C1 segment of cervical spinal cord (tissue), 14 donors: ENCODE measurements around the gene KCNN3.

ENCODE experiments used
- DNase-seq, 14 donors: peaks; one replicate each; lab custom pipeline; 2025; lab: John Stamatoyannopoulos, UW

KCNN3 gene

GRCh38 chr1:154772606-154773506 lies 97.2 kb downstream of the KCNN3 start:
- DNase-seq, result no peak

GRCh38 chr1:154772056-154772455 lies 98.0 kb downstream of the KCNN3 start:
- DNase-seq, result no peak

- no peak for DNase-seq
Measured at GRCh38 chr1:154770897-154771594, 99.0 kb downstream of the KCNN3 start.

GRCh38 chr1:154769193-154769895 lies 100.7 kb downstream of the KCNN3 start:
- DNase-seq, result no peak

GRCh38 chr1:154768456-154769125 lies 101.5 kb downstream of the KCNN3 start:
- DNase-seq, result no peak

- peak in 9 of 14 donors; percentile 25 to 78 (median 64) for DNase-seq
Measured at GRCh38 chr1:154767315-154768240, 102.5 kb downstream of the KCNN3 start.

- DNase-seq, result no peak
Measured at GRCh38 chr1:154765970-154766369, 104.1 kb downstream of the KCNN3 start.

GRCh38 chr1:154764773-154765172 lies 105.3 kb downstream of the KCNN3 start:
- DNase-seq, result no peak

GRCh38 chr1:154764181-154764580 lies 105.9 kb downstream of the KCNN3 start:
- no peak for DNase-seq

- peak in 1 of 14 donors; percentile 15 for DNase-seq
Measured at GRCh38 chr1:154760469-154760933, 109.6 kb downstream of the KCNN3 start.

- no peak for DNase-seq
Measured at GRCh38 chr1:154759793-154760192, 110.3 kb downstream of the KCNN3 start.

GRCh38 chr1:154759196-154759595 lies 110.9 kb downstream of the KCNN3 start:
- DNase-seq, result no peak

- no peak for DNase-seq
Measured at GRCh38 chr1:154758346-154758745, 111.7 kb downstream of the KCNN3 start.

- no peak for DNase-seq
Measured at GRCh38 chr1:154756793-154757548, 113.1 kb downstream of the KCNN3 start.

GRCh38 chr1:154755858-154756730 lies 114.0 kb downstream of the KCNN3 start:
- no peak for DNase-seq

- no peak for DNase-seq
Measured at GRCh38 chr1:154753426-154753825, 116.7 kb downstream of the KCNN3 start.

GRCh38 chr1:154752273-154753030 lies 117.6 kb downstream of the KCNN3 start:
- DNase-seq, result no peak

- peak in 7 of 14 donors; percentile 25 to 69 (median 39) for DNase-seq
Measured at GRCh38 chr1:154751690-154752089, 118.4 kb downstream of the KCNN3 start.
